ENCODE measurements around the gene SRSF4.

DNA sequence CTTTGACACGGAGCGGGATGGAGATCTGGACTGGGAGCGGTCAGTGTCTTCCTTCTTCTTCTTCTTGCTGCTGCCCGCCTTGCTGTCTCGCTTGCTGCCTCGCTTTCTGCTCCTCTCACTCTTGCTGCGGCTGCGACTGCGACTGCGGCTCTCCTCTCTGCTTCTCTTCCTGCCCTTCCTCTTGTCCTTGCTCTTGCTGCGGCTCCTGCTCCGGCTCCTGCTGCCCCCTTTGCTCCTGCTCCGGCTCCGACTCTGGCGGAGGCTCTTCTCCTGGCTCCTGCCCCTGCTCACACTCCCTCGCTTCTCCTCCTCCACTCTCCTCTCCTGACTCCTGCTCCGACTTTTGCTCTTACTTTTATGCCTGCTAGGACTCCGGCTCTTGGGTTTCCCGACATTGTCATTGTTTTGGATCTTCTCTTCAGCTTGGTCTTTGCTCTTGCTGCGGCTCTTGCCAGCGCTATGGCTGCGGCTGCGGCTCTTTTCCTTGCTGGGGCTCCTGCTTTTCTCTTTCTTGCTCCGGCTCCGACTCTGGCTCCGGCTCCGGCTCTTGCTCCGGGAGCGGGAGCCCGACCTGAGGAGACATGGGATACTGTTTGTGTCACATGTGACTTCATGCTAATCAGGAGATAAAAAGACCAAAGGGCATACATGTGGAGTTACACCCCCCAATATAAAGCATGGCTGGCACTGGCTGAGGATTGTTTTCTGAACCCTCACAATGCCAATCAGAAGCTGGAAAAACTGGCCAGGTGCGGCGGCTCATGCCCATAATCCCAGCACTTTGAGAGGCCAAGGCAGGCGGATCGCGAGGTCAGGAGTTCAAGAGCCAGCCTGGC is 32.8 kb downstream of the SRSF4 start:
- TF ChIP-seq POLR2A (IDR thresholded peaks at IDR 0.05) = no peak
- no peak for TF ChIP-seq CTCF (IDR thresholded peaks at IDR 0.05)

Measured in testis (tissue), 2 donors.